Esophagus squamous epithelium (tissue), 5 donors: ENCODE data around the gene NECAB2. TPM values are rescaled to one million over a fixed set of nuclear protein-coding genes. Genes with fewer than 3 reads are reported as not detected.
"Not testable (repeated sequence)": the region's sequence is repeated elsewhere in the genome, so short reads cannot be mapped to it uniquely, and the experiment has no call there.

Experiments used
- DNase-seq: peaks from one replicate; lab custom pipeline; 2025; lab: John Stamatoyannopoulos, UW
- H3K27ac ChIP-seq, 4 donors: fragments of 200-600 bp; sonication (generic); one replicate each; pipeline ENCODE4 v1.5.1; 2016 to 2019; ENCODE audit warnings: mild to moderate bottlenecking in 1 of 4
- H3K27me3 ChIP-seq, 4 donors: fragments of 200-600 bp; sonication (generic); 1 replicate in 3 of 4; 2 replicates in 1 of 4; pipeline versions ENCODE4 v1.5.1 to v1.6.0; 2017 to 2021; ENCODE audit warnings: antibody characterized with exemption in 1 of 4
- H3K36me3 ChIP-seq, 3 donors: fragments of 200-600 bp; sonication (generic); one replicate each; pipeline ENCODE4 v1.5.1; 2016 to 2019
- H3K4me1 ChIP-seq, 3 donors: fragments of 200-600 bp; sonication (generic); one replicate each; pipeline ENCODE4 v1.5.1; 2017 to 2019
- H3K4me3 ChIP-seq, 4 donors: fragments of 200-600 bp; sonication (generic); 1 replicate in 3 of 4; 2 replicates in 1 of 4; pipeline ENCODE4 v1.5.1; 2016 to 2019; ENCODE audit warnings: mild to moderate bottlenecking in 2 of 4, moderate library complexity in 1 of 4
- H3K9me3 ChIP-seq, 3 donors: fragments of 200-600 bp; sonication (generic); one replicate each; pipeline ENCODE4 v1.5.1; 2016 to 2019
- CTCF ChIP-seq, 6 experiments: fragments of 450-650 bp in 4 of 6; fragments of 200-600 bp in 2 of 6; sonication (generic) in 2 of 6; IDR thresholded peaks; one replicate each; pipeline ENCODE4 v1.5.1; 2016 to 2019; ENCODE audit warnings: antibody characterized with exemption in 6 of 6, mild to moderate bottlenecking in 4 of 6, moderate library complexity in 4 of 6
- POLR2A ChIP-seq, 4 donors: fragments of 450-650 bp; IDR thresholded peaks; one replicate each; pipeline ENCODE4 v1.6.1; 2017; ENCODE audit warnings: antibody characterized with exemption in 4 of 4, mild to moderate bottlenecking in 4 of 4, moderate library complexity in 3 of 4
- WGBS, 2 donors: methylation state at CpG; one replicate each; pipeline ENCODE4 v1.1.5; 2018; 5-methylcytosine and 5-hydroxymethylcytosine counted together
- intact Hi-C: fragments of 100-400 bp; cut with DNase I; formaldehyde crosslinking; loops from one replicate; pipeline ENCODE4 v1.15.0; 2022
- total RNA-seq, 4 donors: library from RNA; depleted of rRNA; stranded (reverse); fragments of >200 nt; gene quantifications; one replicate each; pipeline ENCODE4 v1.1.0, GENCODE V29; 2016
- donor health status: DM: yes; HTN: yes; CAD: no.

The NECAB2 gene
- total RNA-seq, 4 donors from 2014 or later = not detected

- H3K4me3 ChIP-seq = no peak overlapping the region
- H3K9me3 ChIP-seq = no peaks in the 10 kb centered on the region
- intact Hi-C loops = no loop called here
- TF ChIP-seq POLR2A (IDR thresholded peaks at IDR 0.05) = no peak
- TF ChIP-seq CTCF (IDR thresholded peaks at IDR 0.05) = no peak
- DNase-seq = no peak
- H3K27ac ChIP-seq = no peak overlapping the region
- 60 to 77% methylated on average over 10 to 12 of the region's 21 CpGs for WGBS, 2 donors
- H3K36me3 ChIP-seq = no peaks in the 10 kb centered on the region
- H3K4me1 ChIP-seq = peaks cover 0 to 15% (median 0%) of the 10 kb centered on the region in 3 donors
- H3K27me3 ChIP-seq = no peaks in the 10 kb centered on the region
Measured at GRCh38 chr16:83946781-83947566, 21.1 kb upstream of the NECAB2 start.

GRCh38 chr16:83947642-83948234 is 20.3 kb upstream of the NECAB2 start:
- H3K4me1 ChIP-seq = peaks cover 5 to 22% (median 6%) of the 10 kb centered on the region in 3 donors
- no peak for DNase-seq
- H3K9me3 ChIP-seq = no peaks in the 10 kb centered on the region
- H3K36me3 ChIP-seq = no peaks in the 10 kb centered on the region
- no peaks in the 10 kb centered on the region for H3K27me3 ChIP-seq
- 87 to 89% methylated on average over 6 to 10 of the region's 14 CpGs for WGBS, 2 donors
- no peak overlapping the region for H3K4me3 ChIP-seq
- TF ChIP-seq CTCF (IDR thresholded peaks at IDR 0.05) (no peak), POLR2A (IDR thresholded peaks at IDR 0.05) (no peak)
- H3K27ac ChIP-seq = no peak overlapping the region
- intact Hi-C loops = no loop called here

GRCh38 chr16:83948914-83949723 is 18.9 kb upstream of the NECAB2 start:
- H3K27me3 ChIP-seq = no peaks in the 10 kb centered on the region
- 78 to 100% methylated on average over 1 to 7 of the region's 13 CpGs for WGBS, 2 donors
- intact Hi-C loops = no loop called here
- no peak overlapping the region for H3K4me3 ChIP-seq
- H3K27ac ChIP-seq = no peak overlapping the region
- H3K4me1 ChIP-seq = peaks cover 13 to 29% (median 14%) of the 10 kb centered on the region in 3 donors
- no peaks in the 10 kb centered on the region for H3K36me3 ChIP-seq
- DNase-seq = no peak
- H3K9me3 ChIP-seq = no peaks in the 10 kb centered on the region
- TF ChIP-seq CTCF (IDR thresholded peaks at IDR 0.05) (no peak), POLR2A (IDR thresholded peaks at IDR 0.05) (no peak)

- H3K36me3 ChIP-seq = no peaks in the 10 kb centered on the region
- no peaks in the 10 kb centered on the region for H3K27me3 ChIP-seq
- H3K4me1 ChIP-seq = peaks cover 17 to 32% (median 20%) of the 10 kb centered on the region in 3 donors
- DNase-seq = no peak
- intact Hi-C loops = no loop called here
- TF ChIP-seq CTCF (IDR thresholded peaks at IDR 0.05) (no peak), POLR2A (IDR thresholded peaks at IDR 0.05) (no peak)
- WGBS, 2 donors = 95% methylated on average over 3 of the region's 5 CpGs; no CpG with 5 or more reads in 1 of the 2 donors
- H3K4me3 ChIP-seq = no peak overlapping the region
- no peak overlapping the region for H3K27ac ChIP-seq
- no peaks in the 10 kb centered on the region for H3K9me3 ChIP-seq
Measured at GRCh38 chr16:83949724-83950001, 18.4 kb upstream of the NECAB2 start.

- H3K27ac ChIP-seq, H3K9me3 ChIP-seq, H3K27me3 ChIP-seq, intact Hi-C loops, DNase-seq, H3K4me3 ChIP-seq, H3K36me3 ChIP-seq: not testable (repeated sequence)
- H3K4me1 ChIP-seq = peaks cover 23 to 45% (median 29%) of the 10 kb centered on the region in 3 donors
- WGBS, 2 donors = 57 to 80% methylated on average over 3 to 5 of the region's 10 CpGs
Measured at GRCh38 chr16:83950862-83951399, 17.1 kb upstream of the NECAB2 start.
